Measurements from ENCODE around the gene AWAT2. TPM values are rescaled to one million over a fixed set of nuclear protein-coding genes. Genes with fewer than 3 reads are reported as not detected.

AWAT2 gene
- total RNA-seq, 1 donor from 2014 or later: not detected

DNA sequence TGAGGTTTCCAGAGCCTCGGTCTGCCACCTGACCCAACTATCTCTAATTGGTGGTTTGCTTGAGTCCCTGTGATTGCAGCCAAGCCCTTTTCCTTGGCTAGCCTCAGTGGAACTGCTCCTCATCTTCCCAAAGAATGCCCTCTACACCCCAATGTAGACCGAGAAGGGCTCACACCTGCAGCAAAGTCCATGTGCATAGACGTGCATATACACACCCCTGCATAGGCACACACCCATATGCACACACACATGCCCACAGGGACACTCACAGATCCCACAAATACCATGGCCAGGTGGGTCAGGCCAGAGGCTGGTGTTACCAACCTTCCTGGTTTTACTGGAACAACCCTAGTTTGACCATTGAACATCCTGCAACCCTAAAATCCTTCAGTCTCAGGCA, 332 bp downstream of the AWAT2 start:
- intact Hi-C loops (cut with DNase I): no loop called here
- H3K27me3 ChIP-seq: no peaks in the 10 kb centered on the region
- no peak for DNase-seq (ENCODE audit: low spot score in 2 of 2)
- no peaks in the 10 kb centered on the region for H3K36me3 ChIP-seq
- no peak overlapping the region for H3K27ac ChIP-seq
- H3K9me3 ChIP-seq: no peaks in the 10 kb centered on the region
- H3K4me1 ChIP-seq: no peaks in the 10 kb centered on the region
- TF ChIP-seq, protein P1, sequence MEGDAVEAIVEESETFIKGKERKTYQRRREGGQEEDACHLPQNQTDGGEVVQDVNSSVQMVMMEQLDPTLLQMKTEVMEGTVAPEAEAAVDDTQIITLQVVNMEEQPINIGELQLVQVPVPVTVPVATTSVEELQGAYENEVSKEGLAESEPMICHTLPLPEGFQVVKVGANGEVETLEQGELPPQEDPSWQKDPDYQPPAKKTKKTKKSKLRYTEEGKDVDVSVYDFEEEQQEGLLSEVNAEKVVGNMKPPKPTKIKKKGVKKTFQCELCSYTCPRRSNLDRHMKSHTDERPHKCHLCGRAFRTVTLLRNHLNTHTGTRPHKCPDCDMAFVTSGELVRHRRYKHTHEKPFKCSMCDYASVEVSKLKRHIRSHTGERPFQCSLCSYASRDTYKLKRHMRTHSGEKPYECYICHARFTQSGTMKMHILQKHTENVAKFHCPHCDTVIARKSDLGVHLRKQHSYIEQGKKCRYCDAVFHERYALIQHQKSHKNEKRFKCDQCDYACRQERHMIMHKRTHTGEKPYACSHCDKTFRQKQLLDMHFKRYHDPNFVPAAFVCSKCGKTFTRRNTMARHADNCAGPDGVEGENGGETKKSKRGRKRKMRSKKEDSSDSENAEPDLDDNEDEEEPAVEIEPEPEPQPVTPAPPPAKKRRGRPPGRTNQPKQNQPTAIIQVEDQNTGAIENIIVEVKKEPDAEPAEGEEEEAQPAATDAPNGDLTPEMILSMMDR (IDR thresholded peaks at IDR 0.05): no peak
- H3K4me3 ChIP-seq: no peak overlapping the region

DNA sequence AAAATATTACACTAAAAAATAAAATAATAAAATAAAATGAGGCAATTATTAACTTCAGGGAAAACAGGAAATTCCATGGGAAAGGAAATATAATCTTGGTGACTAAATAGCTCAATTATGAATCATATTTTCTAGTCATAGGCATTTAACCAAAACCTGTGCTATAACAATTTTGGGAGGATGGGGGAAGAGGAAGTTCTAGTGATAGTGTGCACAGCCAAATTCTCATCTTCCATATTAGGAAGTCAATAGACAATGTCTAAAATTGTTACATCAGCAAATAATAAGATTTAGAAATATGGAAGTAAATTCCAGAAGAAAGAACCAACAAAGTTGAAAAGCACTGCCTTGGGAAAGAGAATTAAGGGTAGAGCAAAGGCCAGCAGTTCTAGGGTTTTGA, 2.8 kb downstream of the AWAT2 start:
- TF ChIP-seq, protein P1 (IDR thresholded peaks at IDR 0.05): no peak

DNA sequence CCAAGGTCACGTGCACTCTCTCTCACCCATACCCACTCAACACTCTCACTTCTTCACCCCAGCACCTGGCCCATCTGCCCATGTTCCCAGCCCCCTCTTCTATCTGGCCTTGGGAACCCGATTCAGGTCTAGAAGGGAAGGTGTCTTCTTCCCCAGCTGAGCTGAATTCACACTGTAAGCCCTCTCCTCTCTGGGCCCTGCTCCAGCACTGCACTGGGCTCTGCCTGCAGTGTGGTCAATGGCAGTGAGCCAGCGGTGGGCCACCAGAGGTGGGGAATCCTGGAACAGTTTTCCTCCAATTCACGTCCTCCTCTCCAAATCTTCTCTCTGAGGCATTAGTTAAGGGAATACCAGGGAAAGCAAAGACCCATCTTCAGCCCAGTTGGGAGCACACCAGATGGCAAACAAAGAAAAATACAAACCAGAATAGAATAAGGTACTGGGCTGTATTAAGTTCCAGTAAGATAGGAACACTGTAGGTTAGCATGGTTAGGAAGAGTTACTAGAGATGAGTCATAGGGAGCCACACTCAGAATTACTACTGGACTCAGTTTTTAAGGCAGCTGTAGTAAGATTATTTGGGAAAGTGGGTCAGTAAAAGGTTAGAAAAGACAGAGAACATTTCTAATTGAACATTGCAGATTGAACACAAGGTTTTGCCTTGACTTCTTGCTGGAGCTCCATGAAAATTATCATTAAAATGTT, 5.0 kb downstream of the AWAT2 start:
- intact Hi-C loops (cut with DNase I): no loop called here
- DNase-seq (ENCODE audit: low spot score in 2 of 2): no peak
- Histone ChIP-seq H3K4me3 (no peak overlapping the region), H3K27ac (no peak overlapping the region), H3K9me3 (no peaks in the 10 kb centered on the region), H3K27me3 (no peaks in the 10 kb centered on the region), H3K36me3 (no peaks in the 10 kb centered on the region), H3K4me1 (no peaks in the 10 kb centered on the region)
- TF ChIP-seq, protein P1 (IDR thresholded peaks at IDR 0.05): no peak

More for the DNA sequence above, 2.8 kb downstream of the AWAT2 start:
- DNase-seq (ENCODE audit: low spot score in 2 of 2): no peak
- no peaks in the 10 kb centered on the region for H3K36me3 ChIP-seq
- H3K27me3 ChIP-seq: no peaks in the 10 kb centered on the region
- H3K4me3 ChIP-seq: no peak overlapping the region
- no peak overlapping the region for H3K27ac ChIP-seq
- H3K4me1 ChIP-seq: no peaks in the 10 kb centered on the region
- intact Hi-C loops (cut with DNase I): no loop called here
- H3K9me3 ChIP-seq: no peaks in the 10 kb centered on the region

DNA sequence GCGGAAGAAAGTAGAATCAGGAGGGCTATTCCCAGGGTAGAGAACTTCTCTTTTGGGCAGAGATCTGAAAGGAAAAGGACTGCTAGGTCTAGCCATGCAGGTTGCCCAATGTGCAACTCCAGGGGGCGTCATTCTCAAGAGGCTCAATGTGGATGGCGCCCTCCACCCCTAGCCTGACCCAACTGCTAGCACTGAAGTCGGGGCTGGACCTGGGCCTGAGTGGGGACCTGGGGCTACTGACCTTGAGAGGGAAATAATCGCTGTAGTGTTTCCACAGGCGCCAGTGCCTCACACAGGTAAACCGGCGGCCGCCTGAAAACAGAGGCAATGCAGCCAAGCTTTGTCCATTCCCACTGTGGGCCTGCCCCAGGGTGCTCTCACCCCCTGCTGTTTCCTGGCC, 6.1 kb downstream of the AWAT2 start:
- Histone ChIP-seq H3K36me3 (no peaks in the 10 kb centered on the region), H3K27ac (no peak overlapping the region), H3K9me3 (no peaks in the 10 kb centered on the region), H3K27me3 (no peaks in the 10 kb centered on the region), H3K4me3 (no peak overlapping the region), H3K4me1 (no peaks in the 10 kb centered on the region)
- TF ChIP-seq, protein P1 (IDR thresholded peaks at IDR 0.05): no peak
- DNase-seq (ENCODE audit: low spot score in 2 of 2): peak in 1 of 2 donors; percentile 58
- intact Hi-C loops (cut with DNase I): no loop called here

DNA sequence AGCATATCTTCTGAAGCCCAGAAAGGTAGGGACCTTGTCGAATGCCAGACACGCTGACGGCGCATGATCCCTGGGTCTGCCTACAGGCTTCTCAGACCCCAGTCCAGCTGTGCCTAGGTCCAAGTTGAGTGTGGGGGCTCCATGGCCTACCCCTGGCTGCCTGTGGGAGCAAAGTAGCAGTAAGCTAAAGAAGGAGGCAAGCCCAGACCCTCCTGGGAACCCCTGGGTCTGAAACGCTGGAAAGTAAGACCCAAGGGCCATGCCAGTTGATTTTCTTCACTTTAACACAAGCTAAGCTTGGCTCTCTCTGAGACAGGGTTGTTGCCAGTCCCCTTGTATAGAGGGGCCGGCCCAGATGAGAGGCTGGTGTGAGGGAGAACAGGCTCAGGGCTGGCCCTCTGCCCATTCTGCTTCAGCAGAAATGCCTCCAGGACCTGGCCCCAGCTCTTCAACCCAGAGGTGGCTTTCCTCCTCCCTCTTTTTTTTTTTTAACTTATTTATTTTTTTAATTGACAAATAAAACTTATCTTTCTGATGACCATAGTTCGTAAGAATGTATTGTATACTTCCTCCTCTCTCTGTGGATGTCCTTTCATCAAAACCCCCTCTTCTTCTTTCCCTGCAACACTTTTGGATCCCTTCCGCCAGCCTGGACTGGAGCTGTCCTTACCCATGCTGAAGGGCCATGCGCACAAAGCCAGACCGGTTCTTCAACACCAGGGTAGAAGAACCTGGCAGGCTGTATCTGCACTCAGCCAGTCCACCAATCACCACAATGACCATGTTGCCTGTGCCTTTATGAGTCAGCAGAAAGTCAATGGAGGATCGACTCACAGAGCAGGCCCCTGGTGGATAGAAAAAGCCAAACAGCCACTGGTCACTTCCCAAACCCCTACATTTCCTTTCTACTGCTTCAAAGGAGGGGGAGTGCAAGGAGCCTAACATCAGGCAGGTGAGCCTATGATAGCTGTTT, 7.1 kb downstream of the AWAT2 start:
- intact Hi-C loops (cut with DNase I): no loop called here
- TF ChIP-seq, protein P1 (IDR thresholded peaks at IDR 0.05): no peak
- Histone ChIP-seq H3K36me3 (no peaks in the 10 kb centered on the region), H3K4me1 (no peaks in the 10 kb centered on the region), H3K27me3 (no peaks in the 10 kb centered on the region), H3K9me3 (no peaks in the 10 kb centered on the region), H3K27ac (no peak overlapping the region), H3K4me3 (no peak overlapping the region)
- DNase-seq (ENCODE audit: low spot score in 2 of 2): no peak
